OCI-LY1 (cell line): ENCODE measurements around the gene NCOA4.
"Not testable (repeated sequence)": the region's sequence is repeated elsewhere in the genome, so short reads cannot be mapped to it uniquely, and the experiment has no call there.

Experiments
- H2AFZ ChIP-seq: fragments of 200-600 bp; sonication (generic), shearing (Covaris generic); 2 replicates; pipeline ENCODE4 v1.6.0; 2014; ENCODE audit warnings: antibody characterized with exemption, mild to moderate bottlenecking, low read length
- H3F3A ChIP-seq: fragments of 200-600 bp; sonication (generic), shearing (Covaris generic); 2 replicates; pipeline ENCODE4 v1.6.0; 2014; ENCODE audit warnings: mild to moderate bottlenecking, antibody characterized with exemption, low read length, moderate library complexity; ENCODE audit not compliant: insufficient read depth
- H3K27ac ChIP-seq: fragments of 200-600 bp; sonication (generic); 2 replicates; pipeline ENCODE4 v1.5.1; 2014; ENCODE audit warnings: low read length, mixed run types, mild to moderate bottlenecking, low read depth; ENCODE audit not compliant: poor library complexity, severe bottlenecking
- H3K27me3 ChIP-seq: fragments of 200-600 bp; sonication (generic); 2 replicates; pipeline ENCODE4 v1.6.0; 2014; ENCODE audit warnings: antibody characterized with exemption, mild to moderate bottlenecking, low read length, moderate library complexity; ENCODE audit not compliant: insufficient read depth
- H3K36me3 ChIP-seq: fragments of 200-600 bp; sonication (generic); 2 replicates; pipeline ENCODE4 v1.6.1; 2014; ENCODE audit warnings: mild to moderate bottlenecking, antibody characterized with exemption, low read length, moderate library complexity, mixed read lengths; ENCODE audit not compliant: insufficient read depth
- H3K4me1 ChIP-seq: fragments of 200-600 bp; sonication (generic); 2 replicates; pipeline ENCODE4 v1.5.1; 2014; ENCODE audit warnings: mild to moderate bottlenecking, low read length, moderate library complexity; ENCODE audit not compliant: insufficient read depth, severe bottlenecking
- H3K4me2 ChIP-seq: fragments of 200-600 bp; sonication (generic), shearing (Covaris generic); 2 replicates; pipeline ENCODE4 v1.6.1; 2014; ENCODE audit warnings: low read length
- H3K4me3 ChIP-seq: fragments of 200-600 bp; sonication (generic); 2 replicates; pipeline ENCODE4 v1.5.1; 2014; ENCODE audit warnings: low read length, low read depth, mild to moderate bottlenecking, mixed read lengths; ENCODE audit not compliant: poor library complexity, severe bottlenecking
- H3K79me2 ChIP-seq: fragments of 200-600 bp; shearing (Covaris generic); 2 replicates; pipeline ENCODE4 v1.6.1; 2016; ENCODE audit warnings: mixed run types, low read length, mixed read lengths; ENCODE audit not compliant: insufficient read depth
- H3K9ac ChIP-seq: fragments of 200-600 bp; sonication (generic), shearing (Covaris generic); 2 replicates; pipeline ENCODE4 v1.6.1; 2014; ENCODE audit warnings: mild to moderate bottlenecking, low read length, mixed read lengths
- H3K9me2 ChIP-seq: fragments of 200-600 bp; sonication (generic), shearing (Covaris generic); 2 replicates; pipeline ENCODE4 v1.6.1; 2014; ENCODE audit warnings: low read depth, mild to moderate bottlenecking, low read length, mixed read lengths
- H3K9me3 ChIP-seq: fragments of 200-600 bp; shearing (Covaris generic); 2 replicates; pipeline ENCODE4 v1.6.1; 2014; ENCODE audit warnings: low read length, mixed read lengths
- H4K20me1 ChIP-seq: fragments of 200-600 bp; sonication (generic), shearing (Covaris generic); 2 replicates; pipeline ENCODE4 v1.6.0; 2016; ENCODE audit warnings: mild to moderate bottlenecking, low read length; ENCODE audit not compliant: insufficient read depth

NCOA4 gene

DNA sequence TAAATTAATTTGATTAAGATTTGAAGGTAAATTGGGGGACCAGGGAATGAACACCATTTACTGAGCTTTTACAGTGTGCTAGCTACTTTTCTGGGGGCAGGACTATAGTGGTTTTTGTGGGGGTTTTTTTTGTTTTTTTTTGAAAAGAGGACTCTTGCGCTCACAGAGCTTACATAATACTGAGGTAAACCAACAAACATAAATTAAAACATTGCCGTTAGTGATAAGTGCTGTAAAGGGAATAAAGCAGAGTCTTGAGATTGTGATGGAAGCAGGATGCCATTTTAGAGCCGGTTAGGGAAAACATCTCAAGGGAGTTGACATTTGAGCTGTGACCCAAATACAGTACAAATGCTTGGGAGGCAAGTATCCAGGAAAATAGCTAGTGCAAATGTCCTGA, 56.4 kb downstream of the NCOA4 start:
- peaks cover 29% of the 10 kb centered on the region for H3K4me1 ChIP-seq

DNA sequence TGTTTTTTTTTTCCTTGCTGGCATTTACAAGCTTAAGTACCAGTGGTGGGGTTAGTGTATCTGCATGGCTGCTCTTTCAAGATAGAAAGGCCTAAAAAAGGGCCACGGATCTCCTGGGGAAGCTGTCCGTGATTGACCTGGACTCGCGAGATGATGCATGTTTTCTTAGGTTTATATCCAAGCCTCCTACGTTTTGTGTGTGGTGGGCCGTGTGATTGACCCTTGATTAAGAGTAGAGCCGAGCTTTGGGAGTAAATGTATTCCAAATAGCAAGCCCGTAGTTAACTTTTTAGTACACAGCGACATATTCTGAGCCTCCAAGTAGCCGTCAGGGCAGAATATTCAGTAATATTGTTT, 57.6 kb downstream of the NCOA4 start:
- not testable (repeated sequence) for H2AFZ ChIP-seq, H3K9me3 ChIP-seq, H3F3A ChIP-seq, H3K27me3 ChIP-seq, H3K9me2 ChIP-seq, H4K20me1 ChIP-seq
- peaks cover 29% of the 10 kb centered on the region for H3K4me1 ChIP-seq
- H3K9ac ChIP-seq: peak overlapping the region; percentile 90
- peaks cover 41% of the 10 kb centered on the region for H3K79me2 ChIP-seq
- peaks cover 25% of the 10 kb centered on the region for H3K36me3 ChIP-seq
- peak overlapping the region; percentile 95 for H3K4me3 ChIP-seq
- peak overlapping the region; percentile 88 for H3K4me2 ChIP-seq
- peak overlapping the region; percentile 51 for H3K27ac ChIP-seq

More for the DNA sequence above, 56.4 kb downstream of the NCOA4 start:
- H2AFZ ChIP-seq, H3F3A ChIP-seq, H3K4me3 ChIP-seq, H3K27me3 ChIP-seq, H3K27ac ChIP-seq, H4K20me1 ChIP-seq, H3K9me2 ChIP-seq, H3K9me3 ChIP-seq, H3K9ac ChIP-seq: not testable (repeated sequence)
- H3K79me2 ChIP-seq: peaks cover 41% of the 10 kb centered on the region
- peak overlapping the region; percentile 29 for H3K4me2 ChIP-seq
- H3K36me3 ChIP-seq: peaks cover 27% of the 10 kb centered on the region

DNA sequence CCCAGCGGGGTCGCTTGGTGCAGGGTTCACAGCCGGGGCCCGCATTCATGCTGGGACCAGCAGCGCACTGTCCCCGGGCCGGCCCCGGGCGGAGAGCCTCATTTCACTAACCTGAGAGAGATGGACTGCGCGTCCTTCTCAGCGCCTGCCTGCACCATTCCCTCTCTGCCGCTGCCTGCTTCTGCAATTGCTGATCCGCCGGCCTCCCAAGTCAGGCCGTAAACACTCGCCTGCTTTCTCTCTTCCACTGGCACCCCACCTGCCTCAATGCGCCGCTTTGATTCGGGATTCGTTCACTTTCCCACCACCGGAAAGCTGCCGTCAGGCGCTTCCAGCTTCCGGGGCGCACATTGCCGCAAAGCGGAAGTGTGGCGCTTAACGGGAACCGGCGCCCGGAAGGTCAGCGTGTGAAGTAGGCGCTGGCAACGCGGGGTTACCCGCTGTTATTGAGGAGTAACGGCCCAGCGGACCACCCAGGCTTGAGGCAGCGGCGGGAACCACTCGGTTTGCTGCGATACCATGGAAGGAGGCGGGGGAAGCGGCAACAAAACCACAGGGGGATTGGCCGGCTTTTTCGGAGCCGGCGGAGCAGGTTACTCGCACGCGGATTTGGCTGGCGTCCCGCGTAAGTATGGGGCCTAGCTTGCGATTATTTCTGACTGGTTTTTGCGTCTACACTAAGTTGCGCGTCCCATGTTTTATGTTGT, 58.2 kb downstream of the NCOA4 start, which contains the start of gene TIMM23:
TIMM23 (plus strand) TSS at position 384 of the 707 bp plus-strand sequence; CDS start at position 520, 136 bp downstream.
- H2AFZ ChIP-seq, H3K27me3 ChIP-seq, H3F3A ChIP-seq, H3K9me3 ChIP-seq, H4K20me1 ChIP-seq, H3K9me2 ChIP-seq: not testable (repeated sequence)
- Histone ChIP-seq H3K4me3 (peak within 1 kb of the TSS; percentile 95), H3K4me1 (peaks cover 29% of the 10 kb centered on the region), H3K9ac (peak within 1 kb of the TSS; percentile 90), H3K4me2 (peak within 1 kb of the TSS; percentile 88), H3K79me2 (peaks cover 41% of the 10 kb centered on the region), H3K27ac (peak within 1 kb of the TSS; percentile 51), H3K36me3 (peaks cover 20% of the 10 kb centered on the region)

DNA sequence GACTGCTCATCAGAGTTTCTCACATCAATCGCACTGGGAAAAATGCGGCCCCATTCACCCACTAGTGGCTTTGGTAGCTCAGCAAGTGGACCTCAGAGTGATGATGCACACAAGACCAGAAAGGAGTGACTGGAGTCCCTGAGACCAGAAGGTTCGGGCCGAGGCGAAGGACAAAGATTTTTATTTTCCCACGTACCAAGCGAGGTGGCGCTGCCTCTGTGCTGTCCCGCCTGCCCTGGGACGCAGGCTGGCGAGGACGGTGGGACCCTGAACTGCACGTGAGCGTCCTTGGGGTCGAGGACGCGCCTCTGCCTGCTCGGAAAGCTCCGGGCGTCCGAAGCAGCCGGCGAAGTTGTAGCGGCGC, 58.7 kb downstream of the NCOA4 start:
- H3K27ac ChIP-seq, H2AFZ ChIP-seq, H3K9me2 ChIP-seq: not testable (repeated sequence)

DNA sequence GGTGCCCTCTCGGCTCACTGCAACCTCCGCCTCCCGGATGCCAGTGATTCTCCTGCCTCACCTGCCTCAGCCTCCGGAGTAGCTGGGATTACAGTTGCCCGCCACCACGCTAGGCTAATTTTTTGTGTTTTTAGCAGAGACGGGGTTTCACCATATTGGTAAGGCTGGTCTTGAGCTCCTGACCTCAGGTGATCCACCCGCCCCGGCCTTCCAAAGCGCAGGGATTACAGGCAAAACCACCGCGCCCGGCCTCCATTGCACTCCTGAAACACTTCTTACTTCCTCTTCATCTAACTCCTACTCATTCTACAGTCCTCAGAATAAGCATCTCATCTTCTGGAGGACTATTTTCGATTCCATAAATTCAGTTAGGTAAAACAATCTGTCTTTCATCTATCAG, 59.4 kb downstream of the NCOA4 start:
- not testable (repeated sequence) for H3K27ac ChIP-seq, H3F3A ChIP-seq, H2AFZ ChIP-seq, H3K9me3 ChIP-seq, H3K27me3 ChIP-seq, H3K9me2 ChIP-seq, H4K20me1 ChIP-seq
- peaks cover 46% of the 10 kb centered on the region for H3K79me2 ChIP-seq
- H3K4me2 ChIP-seq: peak overlapping the region; percentile 88
- H3K4me1 ChIP-seq: peaks cover 29% of the 10 kb centered on the region
- peak overlapping the region; percentile 95 for H3K4me3 ChIP-seq
- peaks cover 15% of the 10 kb centered on the region; the same call in 1 of the 2 replicates for H3K36me3 ChIP-seq
- H3K9ac ChIP-seq: peak overlapping the region; percentile 90; the same call in 1 of the 2 replicates

More for the DNA sequence above, 58.7 kb downstream of the NCOA4 start:
- H3K27me3 ChIP-seq, H3K9me3 ChIP-seq, H3F3A ChIP-seq, H4K20me1 ChIP-seq: not testable (repeated sequence)
- peaks cover 18% of the 10 kb centered on the region; the same call in 1 of the 2 replicates for H3K36me3 ChIP-seq
- H3K4me2 ChIP-seq: peak overlapping the region; percentile 88
- peak overlapping the region; percentile 90 for H3K9ac ChIP-seq
- H3K4me3 ChIP-seq: peak overlapping the region; percentile 95
- peaks cover 46% of the 10 kb centered on the region for H3K79me2 ChIP-seq
- peaks cover 29% of the 10 kb centered on the region for H3K4me1 ChIP-seq

DNA sequence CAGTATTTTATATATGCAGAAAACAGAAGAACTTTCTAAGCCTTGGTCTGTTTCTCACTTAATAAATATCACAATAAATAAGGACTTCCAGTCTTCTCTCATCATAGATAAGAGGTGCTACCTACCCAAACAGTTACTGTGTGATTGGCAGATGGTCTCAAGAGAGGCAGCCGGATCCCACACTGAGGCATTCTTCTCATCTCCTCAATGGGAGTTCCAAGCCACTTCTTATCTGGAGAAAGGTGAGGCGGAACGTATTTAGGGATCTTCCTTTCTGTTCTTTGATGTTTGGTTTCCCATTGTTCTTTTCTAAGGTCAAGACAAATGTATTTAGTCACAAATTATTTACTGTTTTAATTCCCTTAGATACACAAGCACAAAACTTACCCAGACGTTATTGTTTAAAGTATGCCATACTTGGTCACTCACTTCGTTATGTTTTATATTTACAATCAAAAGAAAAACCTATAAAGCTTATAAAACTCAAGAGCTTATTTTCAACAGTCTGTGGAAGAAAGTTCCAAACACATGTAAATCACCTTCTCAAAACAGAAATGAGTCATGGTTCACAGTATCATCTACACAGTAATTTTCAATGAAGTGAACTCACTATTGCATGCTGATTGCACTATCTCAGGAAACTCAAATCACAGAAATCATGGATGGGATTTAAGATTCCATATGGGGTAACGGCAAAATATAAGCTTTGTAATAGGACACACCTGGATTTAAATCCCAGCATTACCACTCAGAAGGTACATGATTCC, 67.6 kb downstream of the NCOA4 start:
- H4K20me1 ChIP-seq, H3K9me2 ChIP-seq, H3K9me3 ChIP-seq: not testable (repeated sequence)

DNA sequence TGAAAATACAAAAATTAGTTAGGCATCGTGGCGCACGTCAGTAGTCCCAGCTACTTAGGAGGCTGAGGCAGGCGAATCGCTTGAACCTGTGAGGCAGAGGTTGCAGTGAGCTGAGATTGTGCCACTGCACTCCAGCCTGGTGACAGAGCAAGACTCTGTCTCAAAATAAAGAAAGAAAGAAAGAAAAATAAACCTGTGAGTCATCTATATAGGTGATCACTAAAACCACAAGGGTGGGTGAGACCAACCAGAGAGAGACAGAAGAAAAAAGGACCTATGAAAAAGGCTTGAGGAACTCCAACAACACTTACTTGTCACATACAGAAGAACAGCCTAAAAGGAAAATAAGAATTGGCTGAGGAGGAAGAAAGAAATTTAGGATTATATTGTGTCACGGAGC, 72.5 kb downstream of the NCOA4 start:
- not testable (repeated sequence) for H3K9me3 ChIP-seq, H2AFZ ChIP-seq, H4K20me1 ChIP-seq, H3K36me3 ChIP-seq, H3K4me2 ChIP-seq, H3F3A ChIP-seq, H3K79me2 ChIP-seq, H3K4me3 ChIP-seq, H3K9me2 ChIP-seq, H3K4me1 ChIP-seq, H3K27ac ChIP-seq, H3K27me3 ChIP-seq, H3K9ac ChIP-seq

More for the DNA sequence above, 67.6 kb downstream of the NCOA4 start:
- not testable (repeated sequence) for H3K4me1 ChIP-seq, H3K27me3 ChIP-seq, H3K9ac ChIP-seq, H3K36me3 ChIP-seq, H3K79me2 ChIP-seq, H3K27ac ChIP-seq, H2AFZ ChIP-seq, H3F3A ChIP-seq, H3K4me3 ChIP-seq, H3K4me2 ChIP-seq
